EL (cell line): ENCODE measurements around the gene SS18L1.
A peak's percentile ranks its signal among the peaks of the same experiment; 100 is the strongest.

Source experiments
- DNase-seq: peaks from one replicate; pipeline ENCODE4 v3.0.0-alpha.2; 2016

SS18L1 gene

DNA sequence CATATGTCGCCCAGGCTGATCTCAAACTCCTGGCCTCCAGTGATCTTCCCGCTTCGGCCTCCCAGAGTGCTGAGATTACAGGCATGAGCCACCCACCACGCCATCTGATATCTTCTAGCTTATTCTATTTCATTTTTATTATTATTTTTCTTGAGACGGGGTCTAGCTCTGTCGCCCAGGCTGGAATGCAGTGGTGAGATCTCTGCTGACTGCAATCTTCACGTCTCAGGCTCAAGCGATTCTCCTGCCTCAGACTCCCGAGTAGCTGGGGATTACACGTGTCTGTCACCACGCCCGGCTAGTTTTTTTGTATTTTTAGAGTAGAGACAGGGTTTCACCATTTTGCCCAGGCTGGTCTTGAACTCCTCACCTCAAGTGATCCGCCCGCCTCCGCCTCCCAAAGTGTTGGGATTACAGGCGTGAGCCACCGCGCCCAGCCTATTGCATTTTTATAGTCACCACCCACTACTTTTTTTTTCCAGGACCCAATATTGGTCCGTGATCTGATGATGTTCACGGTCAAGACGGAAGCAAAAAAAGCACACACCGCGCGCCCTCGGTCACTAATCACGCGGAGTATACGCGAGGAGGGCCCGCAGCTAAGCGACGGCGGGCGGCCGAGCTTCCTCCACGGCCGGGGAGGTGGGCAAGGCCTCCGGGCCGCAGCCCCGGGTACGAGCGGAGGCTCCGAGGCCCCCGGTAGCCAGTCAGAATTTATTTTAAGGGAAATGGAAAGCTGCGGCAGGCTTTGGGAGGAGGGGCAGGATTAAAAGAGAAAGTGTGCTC is 22.4 kb upstream of the SS18L1 start:
- no peak for DNase-seq

DNA sequence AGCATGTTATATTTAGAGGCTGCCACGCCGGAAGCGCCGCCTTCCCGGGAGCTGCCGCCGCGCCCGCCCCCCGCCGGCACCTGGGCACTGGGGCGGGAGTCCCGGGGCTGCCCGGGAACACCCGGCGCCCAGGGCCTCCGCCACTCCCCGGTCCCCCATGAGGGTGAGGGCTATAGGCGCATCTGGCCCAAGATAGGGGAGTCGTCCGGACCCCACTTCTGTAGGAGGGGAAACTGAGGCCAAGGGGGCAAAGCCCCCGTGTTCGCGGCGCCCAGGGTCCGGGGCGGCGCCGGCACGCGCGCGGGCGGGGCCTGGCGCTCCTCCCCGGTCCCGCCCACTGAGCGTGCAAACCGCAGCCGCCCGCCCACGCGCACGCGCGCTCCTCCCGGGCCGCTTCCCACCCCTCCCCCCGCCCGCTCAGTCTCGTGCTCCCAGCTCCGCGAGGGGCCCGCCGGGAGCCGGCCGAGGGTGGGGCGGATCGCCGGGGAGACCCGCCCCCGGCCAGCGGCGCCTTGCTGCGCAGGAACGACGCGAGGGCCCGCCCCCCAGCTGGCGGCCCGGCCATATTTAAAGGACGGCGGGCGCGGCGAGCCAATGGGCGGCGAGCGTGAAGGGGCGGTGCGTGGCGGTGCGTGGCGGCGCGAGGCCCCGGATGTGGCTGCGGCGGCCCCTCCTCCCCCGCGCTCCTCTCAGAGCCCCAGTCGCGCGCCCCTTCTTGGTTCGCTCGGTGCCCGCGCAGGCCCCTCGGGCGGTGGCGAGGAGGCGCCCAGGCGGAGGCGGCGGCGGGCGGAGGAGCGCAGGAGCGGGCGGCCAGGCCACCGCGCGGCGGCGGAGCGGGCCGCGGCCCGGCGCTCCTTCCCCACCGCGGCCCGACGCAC is 21.6 kb upstream of the SS18L1 start, which contains the start of gene LSM14B:
Gene LSM14B, plus strand, starts transcription at position 700 of the 878 bp plus-strand sequence. CDS start 192 bp downstream, outside the sequence.
- peak; percentile 98 for DNase-seq

DNA sequence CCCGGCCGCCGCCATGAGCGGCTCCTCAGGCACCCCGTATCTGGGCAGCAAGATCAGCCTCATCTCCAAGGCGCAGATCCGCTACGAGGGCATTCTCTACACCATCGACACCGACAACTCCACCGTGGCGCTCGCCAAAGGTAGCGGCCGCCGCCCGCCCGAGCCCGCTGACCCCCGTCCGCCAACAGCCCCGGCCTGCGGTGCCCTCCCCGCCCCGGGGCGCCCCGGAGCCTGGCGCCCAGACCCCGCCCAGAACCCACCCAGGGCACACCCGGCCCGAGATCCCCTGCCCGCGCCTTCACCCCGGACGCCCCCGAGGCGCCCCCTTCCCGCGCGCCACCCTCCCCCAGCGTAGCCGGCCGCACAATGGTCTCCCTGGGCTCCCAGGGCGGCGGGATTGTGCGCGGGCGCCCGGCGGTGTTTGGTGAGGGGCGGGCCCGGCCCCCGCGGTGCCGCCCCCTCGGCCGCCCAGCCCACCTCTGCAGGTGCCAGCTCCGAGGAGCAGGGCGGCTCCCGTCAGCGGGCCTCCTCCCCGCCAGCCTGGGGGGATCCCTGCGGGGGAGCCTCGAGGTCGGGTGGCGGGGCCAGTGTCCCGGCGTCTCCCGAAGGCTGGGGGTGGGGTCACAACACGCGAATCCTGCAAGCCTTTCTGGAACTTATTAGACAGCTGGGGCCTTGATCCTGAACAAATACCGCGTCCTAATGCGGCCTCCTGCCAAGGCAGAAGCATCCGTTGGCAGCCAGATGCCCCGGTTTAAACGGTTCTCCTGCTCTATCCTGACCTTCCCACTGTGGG is 20.7 kb upstream of the SS18L1 start:
- DNase-seq, result peak; percentile 48

DNA sequence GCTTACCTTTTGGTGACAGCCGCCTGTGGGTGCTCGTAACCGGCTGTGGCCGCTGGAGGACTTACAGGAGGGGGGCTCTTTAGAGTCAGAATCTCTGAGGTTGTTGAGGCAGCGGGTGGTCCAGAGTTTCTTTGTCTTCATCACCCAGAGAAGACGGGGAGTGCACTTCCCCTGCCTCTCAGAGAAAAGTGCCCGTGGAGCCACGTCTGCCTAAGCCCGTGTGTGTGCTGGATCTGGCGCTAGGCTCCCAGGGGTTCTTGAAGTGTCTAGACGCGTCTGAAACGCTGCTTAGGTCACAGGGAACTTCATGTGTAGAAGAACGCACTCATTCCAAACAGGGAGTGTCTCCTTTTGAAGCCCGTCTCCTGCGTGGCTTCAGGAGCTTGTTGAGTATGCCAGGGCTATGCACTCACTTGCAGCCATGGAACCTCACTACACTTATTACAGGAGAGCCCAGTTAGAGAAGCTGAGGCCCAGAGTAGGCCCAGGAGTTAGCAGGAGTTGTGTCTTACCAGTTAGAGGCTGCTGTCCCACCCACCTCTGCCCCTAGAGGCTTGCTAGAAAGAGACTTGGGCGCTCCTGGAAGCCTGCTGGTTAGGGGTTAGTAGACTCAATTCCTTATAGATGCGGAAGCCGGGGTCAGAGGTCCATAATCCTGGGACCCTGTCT is 20.0 kb upstream of the SS18L1 start:
- DNase-seq, result peak; percentile 25

DNA sequence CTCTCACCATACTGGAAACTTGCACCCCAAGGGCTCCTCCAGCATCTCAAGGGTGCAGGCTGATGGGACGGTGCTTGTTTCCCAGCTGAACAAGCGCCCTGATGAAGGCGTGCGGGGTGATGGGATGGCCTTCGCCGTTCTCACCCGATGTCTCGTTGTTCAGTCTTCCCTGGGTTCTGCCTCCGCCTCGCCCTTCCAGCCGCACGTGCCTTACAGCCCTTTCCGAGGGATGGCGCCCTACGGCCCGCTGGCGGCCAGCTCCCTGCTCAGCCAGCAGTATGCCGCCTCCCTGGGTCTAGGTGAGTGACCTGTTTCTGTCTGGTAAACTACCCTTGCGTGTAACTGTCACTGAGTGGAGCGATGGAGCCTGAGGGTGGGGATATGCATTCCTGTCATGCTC is 17.4 kb upstream of the SS18L1 start:
- no peak for DNase-seq

DNA sequence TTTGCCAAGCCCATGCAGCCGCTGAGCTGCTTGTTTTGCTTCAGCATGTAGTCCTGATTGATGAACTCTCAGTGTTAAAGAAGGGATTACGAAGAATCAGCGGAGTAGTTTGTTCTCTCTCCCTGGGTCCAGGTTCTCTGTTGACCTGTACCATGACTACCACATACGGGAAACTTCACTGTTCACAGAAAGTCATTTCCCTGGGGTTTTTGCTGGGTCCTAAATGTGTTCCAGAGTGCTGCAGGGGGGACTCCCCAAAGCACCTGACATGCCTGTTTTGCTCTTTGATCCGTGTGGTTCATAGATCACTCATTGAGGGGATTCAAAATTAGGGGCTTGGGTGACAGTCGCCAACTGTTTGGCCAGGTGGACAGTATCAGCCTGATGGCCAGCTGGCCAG is 15.8 kb upstream of the SS18L1 start:
- no peak for DNase-seq

DNA sequence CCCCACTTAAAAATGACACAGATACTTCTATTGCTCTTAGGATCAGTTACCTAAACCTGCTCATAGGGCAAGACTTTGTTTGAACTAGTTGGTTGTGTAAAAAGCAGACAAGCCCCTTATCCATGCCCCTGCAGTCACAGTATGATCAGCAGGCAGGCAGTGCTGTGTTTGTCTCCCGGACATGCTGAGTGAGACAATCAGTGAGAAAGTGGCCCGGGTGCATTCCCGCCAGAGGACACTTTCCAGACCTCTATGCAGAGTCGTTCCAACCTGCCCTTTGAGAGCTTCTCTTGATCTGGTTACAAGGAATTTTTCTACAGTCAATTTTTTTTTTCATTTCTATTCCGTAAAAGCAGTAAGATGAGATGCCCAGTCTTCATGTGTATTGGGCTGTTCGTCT is 15.1 kb upstream of the SS18L1 start:
- DNase-seq, result no peak

DNA sequence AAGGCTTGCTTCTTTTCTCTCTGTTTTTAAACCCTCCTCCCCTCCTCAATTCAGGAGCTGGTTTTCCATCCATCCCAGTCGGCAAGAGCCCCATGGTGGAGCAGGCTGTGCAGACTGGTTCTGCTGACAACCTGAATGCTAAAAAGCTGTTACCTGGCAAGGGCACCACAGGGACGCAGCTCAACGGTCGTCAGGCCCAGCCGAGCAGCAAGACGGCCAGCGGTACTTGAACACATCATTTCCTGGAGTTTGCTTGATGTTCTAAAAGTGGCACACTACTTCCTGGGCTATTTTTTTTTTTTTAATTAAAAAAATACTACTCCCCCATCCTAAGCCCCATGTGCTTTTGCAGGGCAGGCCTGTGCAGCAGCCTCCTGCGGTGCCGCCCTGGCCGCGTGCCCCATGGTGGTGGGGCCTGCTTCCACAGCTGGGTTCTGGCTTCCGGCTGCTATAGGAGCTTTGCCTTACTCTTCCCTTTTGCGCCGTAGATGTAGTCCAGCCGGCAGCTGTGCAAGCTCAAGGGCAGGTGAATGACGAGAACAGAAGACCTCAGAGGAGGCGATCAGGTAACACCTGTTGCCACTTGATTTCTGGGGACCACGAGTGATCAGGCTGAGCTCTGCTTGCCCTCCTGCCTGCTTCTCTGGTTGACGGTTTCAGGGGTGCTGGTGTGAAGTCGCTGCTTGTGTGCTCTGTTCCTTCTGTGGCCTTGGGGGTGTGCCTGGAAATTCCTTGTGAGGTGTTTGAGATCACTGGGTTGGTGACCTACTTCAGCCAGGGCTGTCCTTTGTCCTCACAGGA is 13.6 kb upstream of the SS18L1 start:
- no peak for DNase-seq

DNA sequence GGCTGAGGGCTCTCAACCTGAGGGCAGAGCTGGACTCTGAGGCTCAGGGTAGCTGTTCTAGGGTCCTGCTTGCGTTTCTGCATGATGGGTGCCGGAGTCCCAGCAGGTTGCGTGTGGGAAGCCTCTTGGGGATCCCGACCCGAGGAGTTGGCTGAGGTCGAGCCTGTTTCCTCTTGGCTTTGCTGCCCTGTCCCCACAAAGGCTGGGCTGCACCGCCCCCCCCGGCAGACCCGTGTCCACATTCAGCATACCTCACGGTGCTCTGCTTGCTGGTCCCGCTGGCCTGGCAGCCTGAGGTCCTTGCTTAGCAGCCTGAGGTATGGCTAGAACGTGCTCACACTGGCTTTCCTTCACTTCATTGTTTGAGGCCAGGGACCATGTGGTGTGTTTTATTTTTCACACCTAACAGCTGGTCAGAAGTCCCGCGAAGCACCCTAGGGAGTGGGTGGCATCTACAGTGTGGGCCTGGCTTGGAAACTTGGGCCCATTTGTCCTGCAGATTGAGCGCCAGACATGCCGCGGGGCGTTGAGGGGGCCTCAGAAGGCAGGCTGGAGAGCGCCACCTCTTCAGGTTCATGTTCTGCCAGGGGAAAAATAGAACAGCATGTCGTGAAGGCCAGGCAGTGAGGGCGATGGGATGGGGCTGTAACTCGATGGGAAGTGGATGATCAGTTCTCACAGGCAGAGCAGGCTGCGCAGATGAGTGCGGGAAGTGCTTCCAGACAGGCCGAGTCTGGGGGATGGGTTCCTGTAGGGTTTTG is 11.8 kb upstream of the SS18L1 start:
- DNase-seq, result no peak

DNA sequence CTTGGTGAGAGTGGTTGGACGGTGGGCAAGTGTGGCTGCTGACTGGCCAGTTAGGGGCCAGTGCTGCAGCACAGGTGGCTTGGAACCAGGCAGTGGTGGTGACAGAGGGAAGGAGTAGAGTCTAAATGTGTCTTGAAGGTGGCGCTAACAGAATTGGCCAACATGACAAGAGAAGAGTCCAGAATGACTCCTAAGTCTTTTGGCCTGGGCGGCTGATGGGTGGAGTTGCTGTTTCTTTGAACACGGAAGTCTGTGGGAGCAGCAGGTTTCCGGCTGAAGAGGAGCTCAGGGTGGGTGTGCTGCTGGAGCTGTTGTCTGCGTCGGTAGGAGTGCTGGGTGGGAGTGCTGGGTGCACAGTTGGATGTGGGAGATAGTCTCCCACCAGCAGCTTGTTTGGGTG is 11.1 kb upstream of the SS18L1 start:
- no peak for DNase-seq

DNA sequence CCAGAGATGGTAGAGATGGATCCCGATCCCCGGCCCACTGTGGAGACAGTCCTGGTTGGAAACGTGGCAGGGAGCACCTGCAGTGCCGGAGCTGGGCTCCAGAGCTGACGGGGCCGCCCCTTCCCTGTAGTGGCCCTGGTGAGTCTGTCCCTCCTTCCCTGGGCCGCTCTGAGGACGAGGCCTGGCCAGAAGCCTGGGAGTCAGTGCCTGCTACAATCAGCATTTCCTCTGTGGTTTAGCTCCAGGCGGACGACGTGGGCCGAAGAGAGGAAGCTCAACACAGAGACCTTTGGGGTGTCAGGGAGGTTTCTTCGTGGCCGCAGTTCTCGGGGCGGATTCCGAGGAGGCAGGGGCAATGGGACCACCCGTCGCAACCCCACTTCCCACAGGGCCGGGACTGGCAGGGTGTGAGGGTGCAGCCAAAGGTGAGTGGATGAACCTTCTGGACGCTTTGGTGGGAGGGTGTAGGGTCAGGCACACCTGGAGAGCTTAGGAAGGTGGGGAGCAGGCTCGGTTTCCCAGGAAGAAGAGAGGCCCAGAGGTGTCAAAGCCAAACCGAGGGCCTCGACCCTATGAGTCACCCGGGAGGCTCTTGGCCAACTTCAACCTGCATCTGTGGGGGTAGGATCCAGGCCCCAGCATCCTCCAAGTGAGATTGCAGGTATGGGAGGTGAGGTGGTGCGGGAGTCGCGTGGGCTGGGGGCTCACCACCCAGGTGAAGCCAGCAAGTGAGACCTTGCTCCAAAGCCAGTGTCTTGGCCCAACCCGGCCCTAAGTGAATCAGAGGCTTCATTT is 10.3 kb upstream of the SS18L1 start:
- DNase-seq, result no peak

DNA sequence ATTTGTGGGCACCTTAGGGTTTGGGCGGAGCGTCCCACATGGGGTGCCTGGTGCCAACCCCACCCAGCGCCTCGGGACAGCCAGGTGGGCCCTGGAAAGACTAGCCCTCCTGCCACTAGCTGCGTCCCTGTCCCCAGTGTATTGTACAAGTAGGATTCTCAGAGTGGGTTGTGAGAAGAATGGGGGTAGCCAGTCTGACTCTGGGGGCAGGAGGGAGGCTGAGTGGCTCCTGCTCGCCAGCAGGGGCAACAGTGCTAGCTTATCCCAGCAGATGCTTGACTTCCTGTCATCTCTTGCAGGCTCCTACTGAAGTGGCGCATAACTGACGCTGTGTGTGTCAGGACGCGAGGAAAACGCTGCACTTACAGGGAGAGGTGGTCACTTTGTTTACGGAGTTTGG is 9.7 kb upstream of the SS18L1 start:
- DNase-seq, result no peak

DNA sequence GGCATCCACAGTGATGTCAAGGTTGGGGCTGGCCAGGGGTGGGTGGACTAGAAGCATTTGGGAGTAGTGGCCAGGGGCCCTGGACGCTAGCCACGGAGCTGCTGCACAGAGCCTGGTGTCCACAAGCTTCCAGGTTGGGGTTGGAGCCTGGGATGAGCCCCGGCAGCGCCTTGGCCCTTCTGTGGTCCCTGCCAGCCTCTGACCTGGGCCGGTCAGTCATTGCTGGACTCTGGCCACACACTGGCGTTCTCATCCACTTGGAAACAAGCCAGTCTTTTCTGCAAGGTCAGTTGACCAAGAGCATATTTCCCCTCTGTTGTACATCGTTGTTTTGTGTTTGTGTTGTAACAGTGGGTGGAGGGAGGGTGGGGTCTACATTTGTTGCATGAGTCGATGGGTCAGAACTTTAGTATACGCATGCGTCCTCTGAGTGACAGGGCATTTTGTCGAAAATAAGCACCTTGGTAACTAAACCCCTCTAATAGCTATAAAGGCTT is 8.8 kb upstream of the SS18L1 start:
- no peak for DNase-seq

DNA sequence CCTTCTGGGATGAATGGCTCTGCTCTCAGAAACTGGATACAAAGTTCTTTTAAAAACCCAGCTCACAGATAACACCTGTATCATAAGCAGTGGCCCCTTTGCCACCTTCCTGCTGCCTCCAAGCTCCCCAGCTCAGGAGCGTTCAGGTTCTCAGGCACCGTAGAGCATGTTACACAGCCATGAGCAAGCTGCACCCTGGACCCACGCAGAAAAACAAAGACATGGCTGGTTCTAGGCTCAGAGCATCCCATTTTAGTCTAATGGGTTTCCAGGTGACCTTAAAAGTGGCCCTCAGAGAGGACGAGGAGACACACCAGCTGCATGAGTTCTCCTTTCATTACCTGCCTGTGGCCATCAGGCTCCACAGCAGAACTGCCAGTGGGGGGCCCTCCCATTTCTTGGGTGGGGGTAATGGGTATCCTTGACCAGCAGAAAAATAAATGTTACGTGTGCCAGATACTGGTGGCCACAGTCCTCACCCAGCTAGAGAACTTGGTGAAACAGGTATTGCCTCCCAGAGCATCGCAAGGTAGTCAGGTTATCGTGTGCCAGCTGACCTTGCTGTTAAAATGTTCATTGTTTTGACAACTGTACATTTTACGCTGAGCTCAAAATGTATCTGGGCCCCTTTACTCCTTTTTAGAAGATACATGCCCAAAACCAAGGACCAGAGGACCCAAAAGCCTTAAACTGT is 7.8 kb upstream of the SS18L1 start:
- no peak for DNase-seq

DNA sequence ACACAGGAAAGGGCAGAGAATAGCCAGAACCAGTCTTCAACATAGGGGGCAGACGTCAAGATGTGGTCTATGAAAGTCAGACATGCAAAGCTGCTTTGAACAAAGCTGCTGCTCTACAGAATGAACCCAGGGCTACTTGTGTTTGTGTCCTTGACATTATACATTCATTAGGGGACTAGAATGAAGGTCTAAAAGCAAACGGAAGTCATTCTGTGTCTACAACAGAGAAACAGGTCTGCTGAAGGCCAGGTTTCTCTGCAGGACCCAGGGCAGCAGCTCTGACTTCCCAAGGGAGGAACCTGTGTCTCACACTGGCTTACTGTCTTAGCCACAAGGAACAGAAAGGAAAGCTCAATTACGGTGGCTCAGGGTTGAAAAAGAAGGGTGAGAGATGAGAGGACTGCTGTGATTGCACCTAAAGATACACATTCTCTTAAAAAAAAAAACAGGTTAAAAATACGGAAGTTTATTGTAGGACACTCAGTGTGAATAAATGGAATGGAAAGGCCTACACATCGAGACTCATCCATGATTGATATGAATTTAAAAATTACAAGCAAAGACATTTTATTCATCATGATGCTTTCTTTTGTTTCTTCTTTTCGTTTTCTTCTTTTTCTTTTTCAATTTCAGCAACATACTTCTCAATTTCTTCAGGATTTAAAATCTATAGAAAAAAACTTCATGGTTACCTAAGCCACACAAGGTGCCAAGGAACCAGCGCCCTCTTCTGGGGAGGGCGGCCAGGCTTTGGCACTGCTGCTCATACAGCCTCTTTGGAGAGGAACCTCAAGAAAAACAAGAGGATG is 7.1 kb upstream of the SS18L1 start:
- DNase-seq, result peak; percentile 57

DNA sequence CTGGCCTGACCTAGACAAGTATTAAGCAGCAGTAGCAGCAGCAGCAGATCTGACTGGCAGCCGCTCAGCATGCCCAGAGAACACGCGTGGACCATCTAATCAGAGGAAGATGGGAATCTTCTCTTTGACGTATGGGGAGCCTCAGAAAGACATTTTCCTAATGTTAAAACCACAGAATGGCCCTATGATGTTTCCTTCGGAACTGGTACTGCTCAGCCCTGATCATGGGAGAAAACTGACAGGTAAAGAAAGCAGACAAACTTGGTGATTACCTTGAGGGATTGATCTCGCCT is 6.5 kb upstream of the SS18L1 start:
- no peak for DNase-seq

DNA sequence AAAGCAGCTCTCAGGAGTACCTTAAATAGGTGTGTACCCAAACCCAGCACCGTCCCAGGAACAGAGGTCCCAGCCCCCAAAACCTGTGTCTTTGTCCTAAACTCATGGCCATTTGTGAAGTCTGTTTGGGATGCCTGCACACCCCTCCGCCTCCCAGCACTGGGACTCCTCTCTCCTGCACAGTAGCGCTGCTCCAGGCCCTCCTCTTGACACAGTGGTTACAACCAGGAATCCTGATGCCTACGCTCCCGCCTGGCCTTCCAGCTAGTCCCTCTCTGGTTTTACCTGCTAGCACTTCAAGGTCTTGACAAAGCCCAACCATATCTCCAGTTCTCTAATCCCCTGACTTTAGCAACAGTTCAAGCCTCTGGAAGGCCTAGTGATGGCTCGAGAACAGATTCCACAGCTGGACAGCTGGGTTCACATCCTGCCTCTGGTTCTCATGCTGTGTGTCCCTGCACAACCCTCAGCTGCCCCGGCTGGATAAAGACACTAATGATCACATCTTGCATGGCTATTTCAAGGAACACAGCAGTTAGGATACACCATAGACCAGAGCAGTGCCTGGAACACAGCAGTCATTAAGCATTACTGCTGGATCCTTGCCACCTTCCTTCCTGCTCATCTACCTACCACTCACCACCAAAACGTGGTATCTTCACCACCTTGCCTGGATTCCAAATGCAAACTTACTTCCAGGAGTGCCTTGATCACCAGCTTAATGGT is 5.9 kb upstream of the SS18L1 start:
- DNase-seq, result no peak

DNA sequence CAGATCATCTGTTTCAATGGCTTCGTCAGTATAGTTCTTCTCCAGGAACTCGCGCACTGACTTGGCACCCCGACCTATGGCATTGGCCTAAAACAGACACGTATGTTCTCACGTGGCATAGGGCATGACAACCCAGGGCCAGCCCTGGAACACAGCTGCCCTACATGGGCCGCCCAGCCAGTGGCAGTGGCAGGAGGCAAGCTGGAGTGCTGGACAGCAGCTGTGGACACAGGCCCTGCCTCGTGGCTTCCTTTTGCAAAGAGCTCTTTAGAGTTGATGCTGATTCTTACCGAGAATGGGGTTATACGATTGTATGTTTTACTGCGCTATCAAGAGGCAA is 5.4 kb upstream of the SS18L1 start:
- DNase-seq, result no peak
